Ishikawa (cell line): ENCODE measurements around the gene MAST4.

Source experiments
- CEBPB ChIP-seq: IDR thresholded peaks from 2 replicates; pipeline ENCODE4 v1.6.1; 2012
- EP300 ChIP-seq: IDR thresholded peaks from 2 replicates; pipeline ENCODE4 v1.6.1; 2012; ENCODE audit warnings: borderline replicate concordance
- MAX ChIP-seq: IDR thresholded peaks from 2 replicates; pipeline ENCODE4 v1.6.1; 2012
- RAD21 ChIP-seq: IDR thresholded peaks from 2 replicates; pipeline ENCODE4 v1.6.1; 2012; ENCODE audit warnings: low read depth
- REST ChIP-seq: IDR thresholded peaks from 2 replicates; pipeline ENCODE4 v1.6.1; 2012; ENCODE audit warnings: low read depth, mild to moderate bottlenecking
- TCF12 ChIP-seq: IDR thresholded peaks from 2 replicates; pipeline ENCODE4 v1.6.1; 2012; ENCODE audit warnings: low read depth
- TEAD4 ChIP-seq: IDR thresholded peaks from 2 replicates; pipeline ENCODE4 v1.6.1; 2012
- YY1 ChIP-seq: IDR thresholded peaks from 2 replicates; pipeline ENCODE4 v1.6.1; 2012; ENCODE audit warnings: low read depth
- ZBTB7A ChIP-seq: IDR thresholded peaks from 2 replicates; pipeline ENCODE4 v1.6.1; 2012; ENCODE audit warnings: low read depth

GRCh38 chr5:66807743-66808142 is 211.6 kb downstream of the MAST4 start:
- no peak for TF ChIP-seq TEAD4
- TF ChIP-seq MAX: no peak
- TF ChIP-seq YY1: no peak
- TF ChIP-seq RAD21: peak; percentile 44; the same call in 1 of the 2 replicates
- TF ChIP-seq REST: no peak
- TF ChIP-seq EP300: no peak
- no peak for TF ChIP-seq TCF12
- TF ChIP-seq ZBTB7A: no peak
- no peak for TF ChIP-seq CEBPB
